Lung (tissue), 16 donors: ENCODE results near the gene PPTC7. TPM values are rescaled to one million over a fixed set of nuclear protein-coding genes. Genes with fewer than 3 reads are reported as not detected.

Experiments
- ATAC-seq: fragments of 200-7000 bp; cut with Tn5 transposase; one replicate; pipeline ENCODE4 v1.9.1; 2020; ENCODE audit warnings: moderate number of reproducible peaks; ENCODE audit not compliant: insufficient read depth, low FRiP score
- DNase-seq, 3 donors: peaks; one replicate each; pipeline ENCODE4 v3.0.0-alpha.2; 2013 to 2017
- H3K27ac ChIP-seq, 2 donors: one replicate each; pipeline ENCODE4 v1.5.1; 2013; ENCODE audit warnings: mild to moderate bottlenecking in 2 of 2, moderate library complexity in 2 of 2, control low read depth in 1 of 2, inconsistent platforms in 1 of 2, low read depth in 1 of 2, low read length in 1 of 2
- H3K27me3 ChIP-seq, 3 donors: one replicate each; pipeline ENCODE4 v1.5.1; 2013; ENCODE audit warnings: low read length in 2 of 3; ENCODE audit not compliant: control insufficient read depth in 3 of 3, insufficient read depth in 3 of 3
- H3K36me3 ChIP-seq, 4 donors: one replicate each; pipeline ENCODE4 v1.5.1; 2013; ENCODE audit warnings: low read length in 4 of 4, mild to moderate bottlenecking in 1 of 4, moderate library complexity in 1 of 4; ENCODE audit not compliant: control insufficient read depth in 4 of 4, insufficient read depth in 4 of 4
- H3K4me1 ChIP-seq, 5 donors: one replicate each; pipeline ENCODE4 v1.5.1; 2013; ENCODE audit warnings: low read length in 5 of 5, mild to moderate bottlenecking in 2 of 5, moderate library complexity in 1 of 5; ENCODE audit not compliant: control insufficient read depth in 5 of 5, insufficient read depth in 5 of 5
- H3K4me3 ChIP-seq: one replicate; pipeline ENCODE4 v1.5.1; 2013; ENCODE audit warnings: mild to moderate bottlenecking, control low read depth, moderate library complexity
- H3K9ac ChIP-seq, 2 donors: one replicate each; pipeline ENCODE4 v1.5.1; 2013; ENCODE audit warnings: low read length in 2 of 2, control low read depth in 1 of 2; ENCODE audit not compliant: insufficient read depth in 1 of 2
- H3K9me3 ChIP-seq, 4 donors: one replicate each; pipeline ENCODE4 v1.5.1; 2013; ENCODE audit warnings: low read length in 3 of 4, mild to moderate bottlenecking in 1 of 4, moderate library complexity in 1 of 4; ENCODE audit not compliant: control insufficient read depth in 4 of 4, insufficient read depth in 3 of 4
- WGBS, 2 donors: extraction: QIAGEN DNeasy Blood & Tissue Kit; methylation state at CpG; one replicate each; pipeline ENCODE4 v1.1.7; 2013; 5-methylcytosine and 5-hydroxymethylcytosine counted together
- long read RNA-seq, 5 donors: transcript quantifications; one replicate each; lab custom pipeline, GENCODE V29; 2026
- polyA plus RNA-seq, 2 donors: library from polyadenylated mRNA; stranded (reverse); fragments of 200-250 nt; gene quantifications; one replicate each; pipeline ENCODE4 v1.2.1, GENCODE V29; 2013
- total RNA-seq, 2 donors: library from RNA; depleted of rRNA in 1 of 2; stranded (reverse); fragments of >200 nt in 1 of 2; gene quantifications; one replicate each; pipeline ENCODE4 v1.2.1, GENCODE V29; 2014 to 2021
- TF ChIP-seq, protein P1 (sequence below): IDR thresholded peaks from 2 replicates; pipeline ENCODE4 v1.5.1; 2012; ENCODE audit warnings: mild to moderate bottlenecking; ENCODE audit errors: control extremely low read depth, extremely low read depth
- donor health status: control.
- donor health status: control.
- donor health status: Bipolar disorder and iron deficiency.
- donor health status: healthy.
- donor health status: DM: yes; HTN: yes; CAD: no.

Gene PPTC7
- total RNA-seq (10 to 100 TPM; 23.3 to 23.4 TPM), polyA plus RNA-seq (10 to 100 TPM in 1 of 2 donors, 1 to 10 TPM in 1; 7.1 to 15.3 TPM)
- long read RNA-seq, donor 1, full-length matches to known transcripts = 5 of 79 reads
- long read RNA-seq, donor 1, partial matches to known transcripts = 67 of 79 reads
- long read RNA-seq, donor 1, other reads (novel, unspliced or antisense) = 7 of 79 reads
- long read RNA-seq, donor 2, full-length matches to known transcripts = 1 of 42 reads
- long read RNA-seq, donor 2, partial matches to known transcripts = 41 of 42 reads
- long read RNA-seq, donor 2, other reads (novel, unspliced or antisense) = 0 of 42 reads
- long read RNA-seq, donor 3 = 0 reads
- long read RNA-seq, donor 4 = 0 reads
- long read RNA-seq, donor 5, full-length matches to known transcripts = 2 of 2 reads
- long read RNA-seq, donor 5, partial matches to known transcripts = 0 of 2 reads
- long read RNA-seq, donor 5, other reads (novel, unspliced or antisense) = 0 of 2 reads

GRCh38 chr12:110583137-110584059, at the start of gene PPTC7:
PPTC7 (minus strand) TSS chr12:110583318; CDS start chr12:110583031, 287 bp downstream.
- DNase-seq (peak; percentile 97 to 98 (median 98)), ATAC-seq (peak; percentile 93)
- H3K4me3 ChIP-seq = peak within 1 kb of the TSS; percentile 95
- no peaks in the 10 kb centered on the region for H3K9me3 ChIP-seq
- no peaks in the 10 kb centered on the region for H3K36me3 ChIP-seq
- H3K27ac ChIP-seq = peak within 1 kb of the TSS; percentile 95 to 99
- WGBS, 2 donors = 3 to 6% methylated on average over 41 to 52 of the region's 52 CpGs
- H3K27me3 ChIP-seq = no peaks in the 10 kb centered on the region
- H3K4me1 ChIP-seq = peaks cover 11 to 27% (median 15%) of the 10 kb centered on the region in 5 donors
- TF ChIP-seq, protein P1, sequence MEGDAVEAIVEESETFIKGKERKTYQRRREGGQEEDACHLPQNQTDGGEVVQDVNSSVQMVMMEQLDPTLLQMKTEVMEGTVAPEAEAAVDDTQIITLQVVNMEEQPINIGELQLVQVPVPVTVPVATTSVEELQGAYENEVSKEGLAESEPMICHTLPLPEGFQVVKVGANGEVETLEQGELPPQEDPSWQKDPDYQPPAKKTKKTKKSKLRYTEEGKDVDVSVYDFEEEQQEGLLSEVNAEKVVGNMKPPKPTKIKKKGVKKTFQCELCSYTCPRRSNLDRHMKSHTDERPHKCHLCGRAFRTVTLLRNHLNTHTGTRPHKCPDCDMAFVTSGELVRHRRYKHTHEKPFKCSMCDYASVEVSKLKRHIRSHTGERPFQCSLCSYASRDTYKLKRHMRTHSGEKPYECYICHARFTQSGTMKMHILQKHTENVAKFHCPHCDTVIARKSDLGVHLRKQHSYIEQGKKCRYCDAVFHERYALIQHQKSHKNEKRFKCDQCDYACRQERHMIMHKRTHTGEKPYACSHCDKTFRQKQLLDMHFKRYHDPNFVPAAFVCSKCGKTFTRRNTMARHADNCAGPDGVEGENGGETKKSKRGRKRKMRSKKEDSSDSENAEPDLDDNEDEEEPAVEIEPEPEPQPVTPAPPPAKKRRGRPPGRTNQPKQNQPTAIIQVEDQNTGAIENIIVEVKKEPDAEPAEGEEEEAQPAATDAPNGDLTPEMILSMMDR = no peak
- H3K9ac ChIP-seq = peak within 1 kb of the TSS; percentile 71 to 84

- DNase-seq (no peak), ATAC-seq (no peak)
- 58 to 79% methylated on average over 8 of the region's 8 CpGs for WGBS, 2 donors
- Histone ChIP-seq H3K27ac (no peak overlapping the region), H3K9ac (no peak overlapping the region), H3K9me3 (no peaks in the 10 kb centered on the region), H3K27me3 (no peaks in the 10 kb centered on the region), H3K4me1 (no peaks in the 10 kb centered on the region), H3K4me3 (no peak overlapping the region), H3K36me3 (peaks cover 2 to 15% (median 4%) of the 10 kb centered on the region in 4 donors)
- TF ChIP-seq, protein P1 = no peak
Measured at GRCh38 chr12:110627500-110628195, 44.5 kb upstream of the PPTC7 start.

- no peaks in the 10 kb centered on the region for H3K9me3 ChIP-seq
- WGBS, 2 donors = 87 to 97% methylated on average over 3 of the region's 3 CpGs
- TF ChIP-seq, protein P1 = no peak
- H3K9ac ChIP-seq = no peak overlapping the region
- ATAC-seq (no peak), DNase-seq (no peak)
- no peaks in the 10 kb centered on the region for H3K27me3 ChIP-seq
- no peak overlapping the region for H3K4me3 ChIP-seq
- no peaks in the 10 kb centered on the region for H3K4me1 ChIP-seq
- no peaks in the 10 kb centered on the region for H3K36me3 ChIP-seq
- H3K27ac ChIP-seq = no peak overlapping the region
Measured at GRCh38 chr12:110622582-110622981, 39.5 kb upstream of the PPTC7 start.
